DOHH2 (cell line): Measurements from ENCODE around the gene C3orf33.

Experiments used
- H3F3A ChIP-seq: fragments of 200-600 bp; sonication (generic), shearing (Covaris generic); 2 replicates; pipeline ENCODE4 v1.6.0; 2016; ENCODE audit warnings: antibody characterized with exemption, mild to moderate bottlenecking; ENCODE audit not compliant: control insufficient read depth, insufficient read depth
- H3K27ac ChIP-seq: fragments of 200-600 bp; sonication (generic); 2 replicates; pipeline ENCODE4 v1.5.1; 2014; ENCODE audit warnings: low read depth, mild to moderate bottlenecking, low read length, moderate library complexity
- H3K27me3 ChIP-seq: fragments of 200-600 bp; sonication (generic); 2 replicates; pipeline ENCODE4 v1.6.1; 2014; ENCODE audit warnings: mild to moderate bottlenecking, low read length, mixed read lengths; ENCODE audit not compliant: control insufficient read depth
- H3K36me3 ChIP-seq: fragments of 200-600 bp; sonication (generic); 2 replicates; pipeline ENCODE4 v1.6.1; 2014; ENCODE audit warnings: mild to moderate bottlenecking, low read length, moderate library complexity, mixed read lengths; ENCODE audit not compliant: control insufficient read depth
- H3K4me1 ChIP-seq: fragments of 200-600 bp; sonication (generic); 2 replicates; pipeline ENCODE4 v1.6.1; 2014; ENCODE audit warnings: mild to moderate bottlenecking, low read length, mixed read lengths; ENCODE audit not compliant: control insufficient read depth
- H3K4me2 ChIP-seq: fragments of 200-600 bp; sonication (generic); 2 replicates; pipeline ENCODE4 v1.6.0; 2014; ENCODE audit warnings: mild to moderate bottlenecking, low read length, moderate library complexity
- H3K4me3 ChIP-seq: fragments of 200-600 bp; sonication (generic); 2 replicates; pipeline ENCODE4 v1.5.1; 2014; ENCODE audit warnings: mild to moderate bottlenecking, low read length, mixed read lengths
- H3K79me2 ChIP-seq: fragments of 200-600 bp; sonication (generic); 2 replicates; pipeline ENCODE4 v1.6.1; 2014; ENCODE audit warnings: mild to moderate bottlenecking, low read length, mixed read lengths; ENCODE audit not compliant: control insufficient read depth
- H3K9me2 ChIP-seq: fragments of 200-600 bp; sonication (generic); replicated peaks from 2 replicates; pipeline ENCODE4 v1.6.1; 2014; ENCODE audit warnings: mild to moderate bottlenecking, low read length, mixed read lengths; ENCODE audit not compliant: control insufficient read depth
- H3K9me3 ChIP-seq: fragments of 200-600 bp; sonication (generic); 2 replicates; pipeline ENCODE4 v1.6.1; 2014; ENCODE audit warnings: antibody characterized with exemption, low read length, mixed read lengths; ENCODE audit not compliant: control insufficient read depth, insufficient read depth
- H4K20me1 ChIP-seq: fragments of 200-600 bp; sonication (generic); 2 replicates; pipeline ENCODE4 v1.6.0; 2014; ENCODE audit warnings: low read depth, mild to moderate bottlenecking, antibody characterized with exemption, low read length, moderate library complexity; ENCODE audit not compliant: control insufficient read depth, insufficient read depth
- CTCF ChIP-seq: fragments of 200-600 bp; sonication (generic); IDR thresholded peaks from one replicate; pipeline ENCODE4 v1.5.1; 2014; ENCODE audit warnings: antibody characterized with exemption, mild to moderate bottlenecking, low read depth, low read length; ENCODE audit not compliant: poor library complexity, severe bottlenecking
- EZH2phosphoT487 ChIP-seq: fragments of 200-600 bp; sonication (generic); IDR thresholded peaks from 2 replicates; pipeline ENCODE4 v1.6.1; 2017; ENCODE audit warnings: borderline replicate concordance, mild to moderate bottlenecking, antibody characterized with exemption, low read length, moderate library complexity, mixed read lengths

C3orf33 gene

DNA sequence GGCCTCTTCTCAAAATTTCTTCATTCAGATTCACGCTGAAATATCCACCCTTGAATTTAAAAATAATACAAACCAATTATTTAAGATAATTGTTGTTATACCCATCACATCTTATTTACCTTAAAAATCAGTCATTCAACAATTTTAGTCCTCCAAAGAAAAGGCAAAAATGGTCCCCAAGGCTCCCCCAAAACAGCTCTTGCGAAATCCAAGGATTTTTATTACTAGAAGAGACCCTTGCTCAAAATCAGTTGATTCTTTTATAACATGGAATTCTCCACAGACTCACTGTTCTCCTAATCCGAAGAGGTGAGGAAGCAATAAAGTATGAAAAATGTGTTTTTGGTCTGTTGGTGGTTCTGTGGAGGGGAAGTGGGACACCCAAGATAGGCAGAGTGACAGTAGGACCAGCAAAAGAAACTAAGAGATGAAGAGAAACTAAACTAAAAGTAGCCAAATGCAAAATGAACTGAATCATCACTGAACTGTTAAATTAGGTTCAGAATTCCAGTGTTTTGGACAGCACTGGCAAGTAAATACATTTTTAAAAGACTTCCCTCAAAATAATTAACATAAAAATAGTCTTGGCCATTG, 42.1 kb downstream of the C3orf33 start:
- H3K9me3 ChIP-seq: no peaks in the 10 kb centered on the region
- TF ChIP-seq CTCF (no peak), EZH2phosphoT487 (no peak)
- H3K79me2 ChIP-seq: no peaks in the 10 kb centered on the region
- H3K27me3 ChIP-seq: no peaks in the 10 kb centered on the region
- H3K9me2 ChIP-seq: no peaks in the 10 kb centered on the region
- no peak overlapping the region for H3K4me3 ChIP-seq
- H3K27ac ChIP-seq: no peak overlapping the region
- H3K4me1 ChIP-seq: no peaks in the 10 kb centered on the region
- H4K20me1 ChIP-seq: no peaks in the 10 kb centered on the region
- H3K36me3 ChIP-seq: no peaks in the 10 kb centered on the region
- H3K4me2 ChIP-seq: no peak overlapping the region
- no peaks in the 10 kb centered on the region for H3F3A ChIP-seq

DNA sequence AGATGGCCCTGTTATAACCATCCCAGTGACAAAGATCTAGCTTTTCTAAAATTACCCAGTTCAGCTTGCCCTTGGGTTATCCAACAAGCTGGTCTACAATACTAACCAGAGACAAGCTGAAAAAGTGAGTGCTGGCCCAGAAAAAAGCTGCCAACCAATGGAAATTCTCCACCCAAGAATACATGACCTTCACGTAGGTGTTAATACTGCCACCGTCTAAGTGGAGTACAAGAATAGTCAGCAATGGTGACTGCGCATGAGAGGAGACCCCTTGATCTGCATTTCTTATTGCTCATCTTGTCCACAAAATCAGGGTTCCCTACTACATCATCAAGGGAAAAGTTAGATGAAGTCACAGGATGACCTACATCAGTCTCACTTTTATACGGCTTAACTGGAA, 45.4 kb downstream of the C3orf33 start:
- no peaks in the 10 kb centered on the region for H3K27me3 ChIP-seq
- no peak overlapping the region for H3K4me2 ChIP-seq
- TF ChIP-seq EZH2phosphoT487: no peak
- TF ChIP-seq CTCF: no peak
- H3K9me3 ChIP-seq: no peaks in the 10 kb centered on the region
- no peaks in the 10 kb centered on the region for H3K4me1 ChIP-seq
- no peaks in the 10 kb centered on the region for H4K20me1 ChIP-seq
- H3F3A ChIP-seq: no peaks in the 10 kb centered on the region
- no peaks in the 10 kb centered on the region for H3K9me2 ChIP-seq
- no peaks in the 10 kb centered on the region for H3K79me2 ChIP-seq
- H3K4me3 ChIP-seq: no peak overlapping the region
- H3K27ac ChIP-seq: no peak overlapping the region
- no peaks in the 10 kb centered on the region for H3K36me3 ChIP-seq

- no peaks in the 10 kb centered on the region for H3K36me3 ChIP-seq
- no peak overlapping the region for H3K4me3 ChIP-seq
- TF ChIP-seq CTCF (no peak), EZH2phosphoT487 (no peak)
Observed at GRCh38 chr3:155757577-155757976, 48.5 kb downstream of the C3orf33 start.

More at GRCh38 chr3:155757577-155757976, 48.5 kb downstream of the C3orf33 start:
- H3K79me2 ChIP-seq: no peaks in the 10 kb centered on the region
- H3K9me3 ChIP-seq: no peaks in the 10 kb centered on the region
- H3K4me1 ChIP-seq: no peaks in the 10 kb centered on the region
- no peaks in the 10 kb centered on the region for H3K9me2 ChIP-seq
- H3K4me2 ChIP-seq: no peak overlapping the region
- H3F3A ChIP-seq: no peaks in the 10 kb centered on the region
- H3K27me3 ChIP-seq: no peaks in the 10 kb centered on the region
- no peak overlapping the region for H3K27ac ChIP-seq
- no peaks in the 10 kb centered on the region for H4K20me1 ChIP-seq
